Activated T-cell treated with anti-CD3 and anti-CD28 coated beads for 1 hour (primary cell): ENCODE measurements around the gene FCF1.
"Not testable (repeated sequence)": the region's sequence is repeated elsewhere in the genome, so short reads cannot be mapped to it uniquely, and the experiment has no call there.

ENCODE experiments used
- DNase-seq: peaks from one replicate; pipeline ENCODE4 v3.0.0-alpha.2; 2020; ENCODE audit warnings: low read depth

FCF1 gene

DNA sequence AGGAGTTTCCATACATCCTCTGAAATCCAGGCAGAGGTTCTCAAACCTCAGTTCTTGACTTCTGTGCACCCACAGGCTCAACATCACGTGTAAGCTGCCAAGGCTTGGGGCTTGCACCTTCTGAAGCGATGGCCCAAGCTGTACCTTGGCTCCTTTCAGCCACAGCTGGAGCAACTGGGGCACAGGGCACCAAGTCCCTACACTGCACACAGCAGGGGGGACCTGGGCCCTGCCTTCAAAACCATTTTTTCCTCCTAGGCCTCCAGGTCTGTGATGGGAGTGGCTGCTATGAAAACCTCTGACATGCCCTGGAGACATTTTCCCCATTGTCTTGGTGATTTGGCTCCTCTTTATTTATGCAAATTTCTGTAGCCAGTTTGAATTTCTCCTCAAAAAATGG is 10.7 kb upstream of the FCF1 start:
- no peak for DNase-seq

DNA sequence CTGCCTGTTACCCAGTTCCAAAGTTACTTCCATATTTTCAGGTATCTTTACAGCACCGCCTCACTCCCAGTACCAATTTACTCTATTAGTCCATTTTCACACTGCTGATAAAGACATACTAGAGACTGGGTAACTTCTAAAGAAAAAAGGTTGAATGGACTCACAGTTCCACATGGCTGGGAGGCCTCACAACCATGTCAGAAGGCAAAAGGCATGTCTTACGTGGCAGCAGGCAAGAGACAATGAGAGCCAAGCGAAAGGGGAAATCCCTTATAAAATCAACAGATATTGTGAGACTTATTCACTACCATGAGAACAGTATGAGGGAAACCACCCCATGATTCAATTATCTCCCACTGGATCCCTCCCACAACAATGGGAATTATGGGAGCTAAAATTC is 9.9 kb upstream of the FCF1 start:
- no peak for DNase-seq

DNA sequence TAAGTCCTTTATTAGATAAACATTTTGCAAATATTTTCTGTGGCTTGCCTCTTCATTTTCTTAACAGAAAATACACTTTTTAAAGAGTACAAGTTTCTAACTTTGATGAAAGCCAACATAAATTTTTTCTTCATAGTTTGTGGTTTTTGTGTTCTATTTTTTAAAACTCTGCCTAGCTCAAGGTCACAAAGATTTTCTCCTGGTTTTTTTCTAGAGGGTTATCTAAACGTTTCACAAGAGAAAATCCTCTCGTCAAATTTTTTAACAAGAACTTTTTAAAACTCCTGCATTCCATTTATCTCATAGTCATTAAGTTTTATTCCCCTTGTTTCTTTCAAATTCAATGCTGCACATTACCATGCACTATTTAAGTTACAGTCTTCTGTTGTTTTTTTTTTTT is 8.3 kb upstream of the FCF1 start:
- no peak for DNase-seq

DNA sequence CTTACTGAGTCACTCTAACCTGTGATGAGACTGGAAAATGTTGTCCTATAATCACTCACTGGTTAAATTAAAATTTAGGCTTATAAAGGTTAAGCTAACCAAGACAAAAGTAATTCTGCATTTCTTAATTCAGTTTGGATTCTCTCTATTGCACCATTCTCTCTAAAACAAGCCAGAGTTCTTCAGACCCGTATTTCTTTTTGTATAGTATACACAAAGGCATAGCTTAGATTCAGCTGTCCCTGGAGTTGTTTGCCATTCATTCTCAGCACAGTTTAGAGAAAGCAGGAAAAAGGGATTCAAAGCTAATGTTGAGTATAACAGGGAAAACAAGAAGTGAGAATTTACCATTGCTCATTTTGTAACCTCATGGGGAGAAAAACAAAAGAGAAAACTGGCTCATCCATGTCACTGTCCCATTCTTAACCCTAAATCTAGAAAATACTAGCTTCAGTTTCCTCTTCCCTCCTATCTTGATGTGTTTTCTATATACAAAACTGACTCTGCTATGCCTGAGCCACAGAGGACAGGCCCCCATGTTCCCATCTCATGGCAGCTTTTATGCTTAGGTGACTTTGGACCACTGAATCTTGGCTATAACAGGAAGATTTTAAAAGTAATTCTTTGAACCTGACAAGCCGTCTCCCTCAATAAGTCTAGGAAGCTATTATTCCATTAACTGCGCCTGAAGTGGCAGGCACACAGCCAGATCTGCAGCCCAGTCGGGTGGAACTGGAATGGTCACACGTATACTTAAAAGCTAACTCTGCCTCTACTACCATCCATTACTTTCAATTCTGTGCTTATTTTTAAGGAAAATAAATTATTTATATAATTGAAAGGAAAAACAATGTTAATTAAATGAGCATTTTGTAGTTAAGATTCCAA is 7.1 kb upstream of the FCF1 start:
- no peak for DNase-seq

DNA sequence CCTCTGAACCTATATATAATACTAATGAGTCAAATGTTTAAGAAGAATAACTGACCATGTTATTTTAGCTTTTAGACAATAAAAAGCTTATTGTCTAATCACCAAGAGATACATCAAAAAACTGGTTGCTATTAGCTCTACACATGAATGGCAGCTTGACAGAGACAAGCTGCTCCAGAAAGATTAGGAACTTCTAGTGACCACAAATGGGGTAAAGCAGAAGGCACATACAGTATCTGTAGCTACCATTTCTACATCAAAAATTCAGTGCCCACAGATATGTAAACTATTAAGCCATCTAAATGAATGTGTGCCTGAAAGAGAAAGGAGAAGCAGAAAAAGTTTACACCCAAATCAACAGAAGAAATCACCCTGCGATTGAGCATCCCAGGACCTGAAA is 2.5 kb upstream of the FCF1 start:
- DNase-seq: no peak

DNA sequence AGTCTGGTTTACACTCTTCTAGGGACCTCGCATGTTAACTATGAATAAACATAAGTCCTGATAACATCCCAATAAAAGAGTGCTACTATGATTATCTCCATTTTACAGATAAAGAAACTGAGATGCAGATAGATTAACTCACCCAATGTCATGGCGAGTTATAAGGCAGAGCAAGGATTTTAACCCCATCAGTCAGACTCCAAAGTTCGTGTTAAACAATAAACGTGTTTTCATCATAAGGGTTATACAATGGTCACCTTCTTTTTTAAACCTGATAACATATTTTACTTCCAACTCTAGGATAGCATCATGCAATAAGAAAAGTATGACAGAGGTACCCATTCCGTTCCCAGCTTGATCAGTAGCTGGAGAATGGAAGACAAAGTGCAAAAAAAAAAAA is 1.3 kb upstream of the FCF1 start:
- no peak for DNase-seq

DNA sequence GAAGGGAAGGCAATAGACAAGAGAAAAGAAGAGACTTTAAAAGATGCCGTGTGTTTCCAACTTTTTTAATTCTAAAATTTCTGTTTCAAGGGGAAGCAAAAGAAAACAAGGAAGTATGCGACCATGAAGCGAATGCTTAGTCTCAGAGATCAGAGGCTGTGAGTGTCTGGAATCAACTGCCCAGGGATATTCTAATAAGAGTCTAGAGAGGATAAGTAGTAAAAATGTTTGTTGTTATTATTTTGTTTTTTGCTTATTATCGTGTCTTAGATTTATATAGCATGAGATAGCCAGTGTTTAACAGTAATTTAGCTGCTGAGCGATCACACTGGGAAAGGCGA is 421 bp downstream of the FCF1 start:
- no peak for DNase-seq

DNA sequence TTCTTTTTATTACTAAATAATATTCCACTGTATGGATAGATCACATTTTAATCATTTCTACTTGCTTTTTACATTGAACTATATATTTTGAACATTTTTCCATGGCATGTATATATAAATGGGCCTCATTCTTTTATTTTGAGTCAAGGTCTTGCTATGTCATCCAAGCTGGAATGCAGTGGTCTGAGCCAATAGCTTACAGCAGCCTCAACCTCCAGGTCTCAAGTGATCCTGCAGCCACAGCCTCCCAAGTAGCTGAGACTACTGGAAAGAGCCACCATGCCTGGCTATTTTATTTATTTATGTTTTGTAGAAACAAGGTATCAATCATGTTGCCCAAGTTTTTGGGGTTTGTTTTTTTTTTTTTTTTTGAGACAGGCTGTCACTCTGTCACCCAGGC is 7.6 kb downstream of the FCF1 start:
- DNase-seq: no peak

DNA sequence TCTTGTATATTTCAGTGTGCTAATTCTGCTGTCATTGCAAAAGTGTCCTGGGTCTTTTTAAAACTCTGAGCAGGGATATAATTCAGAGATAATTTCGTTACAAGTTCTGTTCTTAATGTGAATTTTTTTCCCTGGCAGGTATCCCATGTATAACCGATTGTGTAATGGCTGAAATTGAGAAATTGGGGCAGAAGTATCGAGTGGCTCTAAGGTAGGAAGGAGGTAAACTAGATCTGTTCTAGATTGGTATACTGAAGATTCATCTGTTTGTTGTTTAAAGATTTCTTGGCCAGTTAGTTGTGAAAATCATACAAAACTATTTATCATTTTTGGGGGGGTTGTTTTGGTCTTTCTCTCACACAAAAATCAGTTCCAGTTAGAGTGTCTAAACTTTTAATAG is 10.2 kb downstream of the FCF1 start:
- DNase-seq: no peak

DNA sequence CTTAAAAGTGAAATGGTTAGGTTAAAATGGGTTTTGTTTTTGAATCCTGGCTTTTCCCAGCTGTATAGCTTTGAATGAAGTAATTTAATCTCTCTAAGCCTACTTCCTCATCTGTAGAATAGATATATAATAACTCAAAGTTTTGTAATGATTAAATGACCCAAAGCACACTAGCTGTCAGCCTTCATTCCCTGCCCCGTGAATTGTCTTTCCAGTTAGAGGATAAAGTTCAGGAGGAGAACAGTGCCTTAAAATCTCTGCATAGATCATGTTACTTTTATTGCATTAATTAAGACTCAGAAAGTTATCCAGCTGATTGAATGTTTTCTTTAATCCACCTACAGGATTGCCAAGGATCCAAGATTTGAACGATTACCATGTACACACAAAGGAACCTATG is 19.4 kb downstream of the FCF1 start:
- no peak for DNase-seq

DNA sequence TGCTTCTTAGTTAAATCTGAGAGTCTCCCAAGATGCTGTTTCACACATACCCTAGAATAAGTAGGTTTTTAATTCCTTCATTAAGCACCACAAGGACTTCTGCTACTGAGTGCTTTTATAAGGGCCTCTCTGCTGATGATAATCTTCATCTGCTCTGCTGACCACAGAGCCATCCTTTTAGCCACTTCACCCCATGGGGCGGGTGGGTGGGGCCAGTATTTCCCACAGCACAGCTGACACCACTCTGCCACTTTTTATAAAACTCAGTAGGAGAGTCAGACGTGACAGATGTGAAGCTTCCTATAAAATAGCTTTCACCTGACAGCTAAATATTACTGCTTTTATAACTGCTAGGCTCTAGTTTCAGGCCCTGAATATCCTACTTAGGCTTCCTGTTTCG is 20.3 kb downstream of the FCF1 start:
- DNase-seq: no peak

DNA sequence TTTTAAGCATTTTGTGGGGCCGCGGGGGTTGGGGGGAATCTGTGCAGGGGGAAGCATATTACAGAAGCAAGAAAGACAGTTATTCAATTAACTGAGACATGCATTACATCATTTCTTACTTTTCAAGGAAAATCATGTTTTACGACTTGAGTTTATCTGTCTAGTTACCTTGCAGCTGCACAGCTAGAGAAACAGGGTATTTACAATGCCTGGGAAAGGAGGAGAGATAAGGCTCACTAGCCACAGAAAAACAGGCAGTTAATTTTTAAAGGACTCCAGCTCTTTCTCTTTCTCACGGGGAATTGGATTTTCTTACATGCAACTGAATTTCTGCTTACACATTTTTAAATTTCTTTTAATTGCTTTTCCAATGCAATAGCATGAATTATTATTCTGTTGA is 22.2 kb downstream of the FCF1 start:
- no peak for DNase-seq

DNA sequence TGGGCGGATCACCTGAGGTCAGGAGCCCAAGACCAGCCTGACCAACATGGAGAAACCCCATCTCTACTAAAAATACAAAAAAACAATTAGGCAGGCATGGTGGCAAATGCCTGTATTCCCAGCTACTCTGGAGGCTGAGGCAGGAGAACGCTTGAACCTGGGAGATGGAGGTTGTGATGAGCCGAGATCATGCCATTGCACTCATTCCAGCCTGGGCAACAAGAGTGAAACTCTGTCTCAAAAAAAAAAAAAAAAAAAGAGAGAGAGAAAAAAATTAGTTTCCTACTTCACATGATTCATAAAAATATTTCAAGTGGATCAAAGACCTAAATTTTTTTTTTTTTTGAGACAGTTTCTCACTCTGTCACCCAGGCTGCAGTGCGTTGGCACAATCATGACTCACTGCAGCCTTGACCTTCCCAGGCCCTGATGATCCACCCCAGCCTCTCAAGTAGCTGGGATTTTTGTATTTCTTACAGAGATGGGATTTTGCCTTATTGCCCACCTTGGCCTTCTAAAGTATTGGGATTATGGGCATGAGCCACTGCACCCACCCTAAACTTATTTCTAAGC is 24.9 kb downstream of the FCF1 start:
- no peak for DNase-seq

DNA sequence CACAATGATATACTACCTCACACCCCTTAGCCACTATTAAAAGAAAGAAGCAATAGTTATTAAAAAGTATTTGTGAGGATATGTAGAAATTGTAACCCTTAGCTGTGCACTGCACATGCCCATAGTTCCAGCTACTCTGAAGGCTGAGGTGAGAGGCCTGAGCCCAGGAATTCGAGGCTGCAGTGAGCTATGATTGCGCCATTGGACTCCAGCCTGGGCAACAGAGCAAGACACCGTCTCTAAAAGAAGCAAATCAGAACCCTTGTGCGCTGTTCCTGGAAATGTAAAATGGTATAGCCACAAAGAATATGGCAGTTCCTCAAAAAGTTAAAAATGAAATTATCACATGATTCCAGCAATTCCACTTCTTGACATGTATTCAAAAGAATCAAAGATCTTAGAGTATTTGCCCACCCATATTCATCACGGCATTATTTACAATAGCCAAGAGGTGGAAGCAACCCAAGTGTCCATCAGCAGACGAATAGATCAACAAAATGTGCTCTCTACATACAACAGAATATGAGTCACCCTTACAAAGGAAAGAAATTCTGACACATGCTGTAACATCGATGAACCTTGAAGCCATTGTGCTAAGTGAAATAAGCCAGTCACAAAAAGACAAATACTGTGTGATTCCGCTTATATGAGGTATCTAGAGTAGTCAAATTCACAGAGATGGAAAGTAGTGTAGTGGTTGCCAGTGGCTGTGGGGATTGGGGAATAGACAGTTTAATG is 26.5 kb downstream of the FCF1 start:
- DNase-seq: no peak

DNA sequence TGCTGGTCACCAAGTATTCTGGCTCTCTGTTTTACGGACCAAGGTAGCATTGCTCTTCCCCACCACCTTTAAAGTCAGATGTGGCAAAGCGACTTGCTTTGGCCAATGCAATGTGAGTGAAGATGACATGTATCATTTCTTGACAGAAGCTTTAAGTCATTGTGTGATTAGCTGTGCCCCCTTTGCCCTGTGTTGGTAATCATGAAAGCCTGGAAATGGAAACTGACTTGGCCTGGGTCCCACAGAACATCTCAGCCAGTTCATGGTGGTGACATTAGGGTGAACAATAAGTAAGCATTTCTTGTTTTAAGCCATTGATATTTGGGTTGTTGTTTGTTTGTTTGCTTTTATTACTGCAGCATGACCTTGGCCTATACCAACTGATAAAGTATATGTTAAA is 34.3 kb downstream of the FCF1 start:
- DNase-seq: no peak

DNA sequence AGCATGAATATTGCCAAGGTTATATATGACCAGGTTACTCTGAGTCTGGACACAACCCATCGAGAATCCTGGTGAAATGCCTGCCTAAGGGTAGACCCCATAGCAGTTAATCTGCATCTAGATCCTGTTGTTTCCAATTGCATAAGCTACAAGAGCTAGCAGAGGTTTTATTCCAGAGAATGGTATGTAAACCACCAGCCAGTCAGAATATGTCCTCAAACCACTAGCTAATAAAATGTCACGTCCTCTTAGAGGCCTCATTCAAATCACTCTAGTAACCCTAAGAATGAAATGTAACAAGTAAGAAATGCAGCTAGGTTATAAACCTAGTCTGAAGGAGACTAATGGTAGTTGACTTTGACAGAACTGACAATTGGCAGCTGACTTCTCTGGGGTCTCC is 41.2 kb downstream of the FCF1 start:
- no peak for DNase-seq

DNA sequence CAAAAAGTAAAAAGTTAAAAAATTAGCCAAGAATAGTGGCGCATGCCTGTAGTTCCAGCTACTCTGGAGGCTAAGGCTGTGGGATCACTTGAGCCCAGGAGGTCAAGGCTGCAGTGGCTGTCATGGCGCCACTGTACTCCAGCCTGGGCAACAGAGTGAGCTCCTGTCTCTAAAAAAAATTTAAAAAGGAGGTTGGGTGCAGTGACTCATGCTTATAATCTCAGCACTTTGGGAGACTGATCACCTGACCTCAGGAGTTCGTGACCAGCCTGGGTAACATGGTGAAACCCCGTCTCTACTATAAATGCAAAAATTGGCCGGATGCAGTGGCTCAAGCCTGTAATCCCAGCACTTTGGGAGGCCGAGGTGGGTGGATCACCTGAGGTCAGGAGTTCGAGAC is 42.0 kb downstream of the FCF1 start:
- no peak for DNase-seq

DNA sequence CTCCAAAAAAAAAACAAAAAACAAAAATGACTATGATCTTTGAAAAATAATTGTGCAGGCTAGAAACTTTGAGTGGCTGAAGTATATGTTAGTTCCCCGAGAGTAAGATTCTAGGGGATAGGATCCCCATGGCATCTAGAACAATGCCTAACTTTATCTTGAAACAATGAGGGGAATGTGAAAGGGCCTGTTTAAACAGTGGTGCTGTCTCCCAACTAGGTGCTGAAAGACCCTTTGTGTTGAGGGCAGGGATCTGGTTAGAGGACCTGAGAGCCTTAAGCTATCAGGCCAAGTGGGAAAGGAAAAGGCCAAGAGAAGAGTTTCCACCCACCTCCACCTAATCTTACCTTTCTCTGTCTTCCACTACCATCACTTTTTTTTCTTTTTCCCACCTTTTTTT is 43.4 kb downstream of the FCF1 start:
- DNase-seq: no peak

DNA sequence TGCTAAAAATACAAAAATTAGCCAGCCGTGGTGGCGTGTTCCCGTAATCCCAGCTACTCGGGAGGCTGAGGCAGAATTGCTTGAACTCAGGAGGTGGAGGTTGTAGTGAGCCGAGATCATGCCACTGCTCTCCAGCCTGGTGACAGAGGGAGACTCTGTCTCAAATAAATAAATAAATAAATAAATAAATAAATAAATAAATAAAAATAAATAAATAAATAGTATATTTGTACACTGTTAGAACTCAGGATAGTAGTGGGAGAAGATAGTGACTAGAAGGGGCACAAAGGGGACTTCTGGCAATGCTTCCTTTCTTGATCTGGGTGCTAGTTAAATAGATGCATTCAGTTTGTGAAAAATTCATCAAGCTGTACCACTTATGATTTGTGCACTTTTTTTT is 45.6 kb downstream of the FCF1 start:
- DNase-seq: not testable (repeated sequence)

DNA sequence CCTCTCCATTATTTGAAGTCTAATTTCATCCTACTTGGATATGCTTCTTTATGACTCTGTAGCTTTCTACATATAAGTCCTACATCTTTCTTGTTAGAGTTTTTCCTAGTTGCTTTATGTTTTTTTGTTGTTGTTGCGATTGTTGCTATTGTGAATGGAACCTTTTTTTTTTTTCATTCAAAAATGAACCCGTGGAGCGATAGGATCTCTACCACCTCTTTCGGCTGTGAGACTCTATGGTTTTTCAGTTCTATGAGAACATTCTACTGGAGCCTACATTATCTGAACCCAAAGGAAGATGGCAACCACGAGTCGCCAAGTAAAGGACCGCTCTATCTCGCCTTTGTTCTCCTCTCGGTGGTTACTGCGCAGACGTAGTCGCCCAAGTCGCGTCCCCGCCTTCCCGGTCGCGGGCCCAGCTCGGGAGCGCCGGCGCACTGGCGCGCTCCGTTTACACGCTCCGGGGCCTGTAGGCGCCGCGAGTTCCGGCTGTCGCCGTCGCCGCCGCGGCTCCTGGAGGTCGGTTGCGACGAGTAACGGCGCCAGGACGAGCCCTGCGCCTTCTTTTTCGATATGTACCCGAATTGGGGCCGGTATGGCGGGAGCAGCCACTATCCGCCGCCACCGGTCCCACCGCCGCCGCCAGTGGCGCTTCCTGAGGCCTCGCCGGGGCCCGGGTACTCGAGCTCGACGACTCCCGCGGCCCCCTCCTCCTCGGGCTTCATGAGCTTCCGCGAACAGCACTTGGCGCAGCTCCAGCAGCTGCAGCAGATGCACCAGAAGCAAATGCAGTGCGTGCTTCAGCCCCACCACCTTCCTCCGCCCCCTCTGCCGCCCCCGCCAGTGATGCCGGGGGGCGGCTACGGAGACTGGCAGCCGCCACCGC is 50.2 kb downstream of the FCF1 start, which contains the start of gene YLPM1:
YLPM1 (plus strand) TSS at position 400 of the 886 bp plus-strand sequence; CDS start at position 574, 174 bp downstream.
- peak; percentile 82 for DNase-seq

DNA sequence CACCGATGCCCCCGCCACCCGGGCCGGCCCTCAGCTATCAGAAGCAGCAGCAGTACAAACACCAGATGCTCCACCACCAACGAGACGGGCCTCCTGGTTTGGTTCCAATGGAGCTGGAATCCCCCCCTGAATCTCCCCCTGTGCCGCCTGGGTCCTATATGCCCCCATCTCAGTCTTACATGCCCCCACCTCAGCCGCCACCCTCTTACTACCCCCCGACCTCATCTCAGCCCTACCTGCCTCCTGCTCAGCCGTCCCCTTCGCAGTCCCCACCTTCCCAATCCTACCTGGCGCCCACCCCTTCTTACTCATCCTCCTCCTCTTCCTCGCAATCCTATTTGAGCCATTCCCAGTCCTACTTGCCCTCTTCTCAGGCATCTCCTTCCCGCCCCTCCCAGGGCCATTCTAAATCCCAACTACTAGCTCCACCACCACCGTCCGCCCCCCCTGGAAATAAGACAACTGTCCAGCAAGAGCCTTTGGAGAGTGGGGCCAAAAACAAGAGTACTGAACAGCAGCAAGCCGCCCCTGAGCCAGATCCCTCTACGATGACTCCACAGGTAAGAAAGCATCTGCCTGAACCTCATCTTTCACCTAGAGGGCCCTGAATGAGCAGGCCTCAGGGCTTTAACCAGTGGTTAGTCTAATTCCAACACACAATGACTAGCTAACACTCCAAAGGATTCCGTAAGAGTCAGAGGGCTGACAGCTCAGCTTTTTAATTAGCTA is 51.0 kb downstream of the FCF1 start:
- peak; percentile 1 for DNase-seq

DNA sequence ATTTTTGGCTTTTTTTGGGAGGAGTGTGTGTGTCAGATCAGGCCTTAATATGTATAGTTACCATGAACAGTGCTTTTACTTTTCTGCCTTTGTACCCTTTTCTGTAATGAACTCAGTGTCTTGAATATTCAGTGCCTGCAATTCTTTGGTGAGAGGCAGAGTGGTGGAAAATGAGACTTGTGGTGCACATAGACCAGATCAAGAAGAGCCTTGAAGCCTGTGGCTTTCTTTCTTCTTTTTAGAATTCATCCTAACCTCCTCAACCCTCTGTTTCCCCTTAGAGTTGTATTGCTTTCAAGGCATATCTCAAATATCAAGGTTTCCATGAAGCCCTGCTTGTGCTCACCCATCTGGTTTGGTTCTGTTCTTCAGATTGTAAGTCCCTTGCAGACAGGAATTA is 52.8 kb downstream of the FCF1 start:
- no peak for DNase-seq
